MCF 10A (cell line): Measurements from ENCODE around the gene ALG2. TPM values are rescaled to one million over a fixed set of nuclear protein-coding genes. Genes with fewer than 3 reads are reported as not detected.

Source experiments
- BruUV-seq: library from RNA; stranded (reverse); fragments of 400-500 nt; replicated peaks from 2 replicates; lab custom pipeline; 2021; lab: Mats Ljungman, UMichigan
- CTCF ChIA-PET: fragments of 300-600 bp; sonication (Branson Sonifier 250); formaldehyde crosslinking; extraction: SDS; loops from one replicate; lab custom pipeline; 2021; ENCODE audit warnings: antibody characterized with exemption, inconsistent platforms; lab: Yijun Ruan, JAX
- POLR2A ChIA-PET: fragments of 300-600, 350-650 bp; sonication (Branson Sonifier 250); formaldehyde crosslinking; extraction: SDS; loops from one replicate; lab custom pipeline; 2020; ENCODE audit warnings: antibody characterized with exemption, inconsistent platforms; lab: Yijun Ruan, JAX
- DNase-seq: peaks from one replicate; pipeline ENCODE4 v3.0.0-alpha.2; 2018; ENCODE audit not compliant: unreplicated experiment
- H3K27ac Mint-ChIP-seq: one replicate; pipeline ENCODE4 v1.8.0; 2022; ENCODE audit warnings: mild to moderate bottlenecking, low read depth, mixed read lengths; ENCODE audit not compliant: unreplicated experiment
- H3K27me3 Mint-ChIP-seq: one replicate; pipeline ENCODE4 v1.8.0; 2022; ENCODE audit warnings: mixed read lengths; ENCODE audit not compliant: insufficient read depth, unreplicated experiment
- H3K36me3 Mint-ChIP-seq: one replicate; pipeline ENCODE4 v1.8.0; 2022; ENCODE audit warnings: mild to moderate bottlenecking, moderate library complexity, mixed read lengths; ENCODE audit not compliant: insufficient read depth, unreplicated experiment
- H3K4me1 Mint-ChIP-seq: one replicate; pipeline ENCODE4 v1.8.0; 2022; ENCODE audit warnings: mixed read lengths; ENCODE audit not compliant: insufficient read depth, unreplicated experiment
- H3K4me3 Mint-ChIP-seq: one replicate; pipeline ENCODE4 v1.8.0; 2022; ENCODE audit warnings: mild to moderate bottlenecking, moderate library complexity, mixed read lengths; ENCODE audit not compliant: unreplicated experiment
- H3K9me3 Mint-ChIP-seq: one replicate; pipeline ENCODE4 v1.8.0; 2022; ENCODE audit warnings: mixed read lengths; ENCODE audit not compliant: unreplicated experiment
- CTCF ChIP-seq: fragments of 200-600 bp; IDR thresholded peaks from one replicate; pipeline ENCODE4 v1.8.0; 2022; ENCODE audit warnings: antibody characterized with exemption, mild to moderate bottlenecking; ENCODE audit not compliant: unreplicated experiment
- intact Hi-C: fragments of 100-400 bp; cut with micrococcal nuclease; formaldehyde crosslinking; loops from 2 replicates; pipeline ENCODE4 v1.14.1; 2022
- total RNA-seq: library from RNA; stranded (reverse); gene quantifications from 2 replicates; pipeline ENCODE4 v1.2.3, GENCODE V29; 2022

The ALG2 gene
- total RNA-seq, 1 experiment from 2014 or later, result 54.7 TPM

DNA sequence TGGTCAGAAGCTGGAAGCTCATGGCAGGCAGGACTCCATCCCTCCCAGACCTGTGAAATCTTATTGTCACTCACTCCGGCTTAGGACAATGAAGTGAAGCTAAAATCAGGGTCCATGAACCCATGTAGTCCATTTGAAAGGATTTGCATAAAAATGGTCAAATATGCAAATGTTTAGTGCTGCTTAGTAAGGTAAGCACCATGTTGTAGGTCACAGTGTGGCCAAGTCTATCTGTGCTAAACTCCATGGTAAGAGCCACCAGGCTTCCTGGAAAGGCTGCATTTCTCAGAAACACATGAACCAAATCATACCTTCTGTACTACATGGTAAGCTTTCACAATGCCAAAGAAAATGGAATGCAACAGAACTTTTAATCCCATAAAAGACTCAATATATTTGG is 5.7 kb downstream of the ALG2 start:
- CTCF ChIA-PET, result interaction anchor here (1.6 to 4.2 kb wide), 2 partner anchors 19 to 31 kb away, joined by 5 to 20 read pairs; no protein-coding TSS in a partner anchor
- Mint-ChIP-seq H3K4me3 (no peak overlapping the region), H3K27me3 (no peaks in the 10 kb centered on the region), H3K4me1 (peaks cover 22% of the 10 kb centered on the region), H3K9me3 (no peaks in the 10 kb centered on the region), H3K36me3 (peaks cover 45% of the 10 kb centered on the region), H3K27ac (no peak overlapping the region)
- intact Hi-C loops, result no loop called here
- TF ChIP-seq CTCF, result no peak
- BruUV-seq, result no TSS peak
- POLR2A ChIA-PET, result interaction anchor here (0.6 kb wide), 1 partner anchor 570 kb away, joined by 4 read pairs; no protein-coding TSS in a partner anchor
- no peak for DNase-seq

GRCh38 chr9:99213197-99213596 is 8.5 kb downstream of the ALG2 start:
- no peak overlapping the region for H3K27ac Mint-ChIP-seq
- CTCF ChIA-PET, result interaction anchor here (1.2 to 4.2 kb wide), 3 partner anchors 19 to 1010 kb away, joined by 3 to 20 read pairs (median 6); no protein-coding TSS in a partner anchor
- no peak for DNase-seq
- H3K9me3 Mint-ChIP-seq, result peaks cover 14% of the 10 kb centered on the region
- BruUV-seq, result no TSS peak
- peaks cover 31% of the 10 kb centered on the region for H3K36me3 Mint-ChIP-seq
- no peak overlapping the region for H3K4me3 Mint-ChIP-seq
- TF ChIP-seq CTCF, result no peak
- H3K27me3 Mint-ChIP-seq, result no peaks in the 10 kb centered on the region
- peaks cover 10% of the 10 kb centered on the region for H3K4me1 Mint-ChIP-seq
- POLR2A ChIA-PET, result interaction anchor here (0.8 to 1.3 kb wide), 2 partner anchors 9 to 15 kb away, joined by 3 to 5 read pairs; partner anchors contain the start of gene SEC61B
- intact Hi-C loops, result no loop called here

- Mint-ChIP-seq H3K9me3 (peaks cover 14% of the 10 kb centered on the region), H3K4me3 (no peak overlapping the region), H3K36me3 (peaks cover 20% of the 10 kb centered on the region), H3K27me3 (no peaks in the 10 kb centered on the region), H3K27ac (no peak overlapping the region), H3K4me1 (peaks cover under 1% of the 10 kb centered on the region)
- ChIA-PET CTCF (interaction anchor here (0.6 to 1.2 kb wide), 2 partner anchors 67 to 1011 kb away, joined by 3 to 6 read pairs; no protein-coding TSS in a partner anchor), POLR2A (no interaction called here)
- BruUV-seq, result no TSS peak
- DNase-seq, result no peak
- no peak for TF ChIP-seq CTCF
- intact Hi-C loops, result no loop called here
Measured at GRCh38 chr9:99211746-99212145, 10.0 kb downstream of the ALG2 start.

- TF ChIP-seq CTCF, result no peak
- no TSS peak for BruUV-seq
- no peaks in the 10 kb centered on the region for H3K27me3 Mint-ChIP-seq
- POLR2A ChIA-PET, result interaction anchor here (1.1 to 1.2 kb wide), 2 partner anchors 10 to 12 kb away, joined by 3 read pairs; partner anchors contain the start of gene SEC61B
- CTCF ChIA-PET, result interaction anchor here (0.6 to 0.7 kb wide), 4 partner anchors 9 to 1506 kb away, joined by 3 to 4 read pairs (median 3); no protein-coding TSS in a partner anchor
- no peak overlapping the region for H3K27ac Mint-ChIP-seq
- H3K36me3 Mint-ChIP-seq, result peaks cover 16% of the 10 kb centered on the region
- DNase-seq, result no peak
- intact Hi-C loops, result no loop called here
- no peaks in the 10 kb centered on the region for H3K4me1 Mint-ChIP-seq
- H3K9me3 Mint-ChIP-seq, result peaks cover 14% of the 10 kb centered on the region
- H3K4me3 Mint-ChIP-seq, result no peak overlapping the region
Measured at GRCh38 chr9:99210572-99210971, 11.2 kb downstream of the ALG2 start.
